Left colon (tissue), 2 donors: Measurements from ENCODE around the gene TPSAB1. TPM values are rescaled to one million over a fixed set of nuclear protein-coding genes. Genes with fewer than 3 reads are reported as not detected.

ENCODE experiments used
- ATAC-seq: fragments of 200-7000 bp; cut with Tn5 transposase; one replicate; pipeline ENCODE4 v1.9.1; 2020; ENCODE audit warnings: mild to moderate bottlenecking, moderate library complexity
- DNase-seq, 2 donors: peaks; one replicate each; pipeline ENCODE4 v3.0.0-alpha.2; 2020
- intact Hi-C, 2 donors: fragments of 100-400 bp; cut with DNase I in 1 of 2; cut with micrococcal nuclease in 1 of 2; formaldehyde crosslinking; loops; one replicate each; pipeline versions ENCODE4 v1.11.2 to v1.14.0; 2022; cut with DNase I, micrococcal nuclease
- total RNA-seq, 2 donors: library from RNA; stranded (reverse); fragmentation: NEBNext Ultra II Directional; extraction: Animal tissue kit (Norgen Biotek cat#: 25700); gene quantifications; one replicate each; pipeline ENCODE4 v1.2.1, GENCODE V29; 2021
- donor health status: DM: no; HTN: no; CAD: no.
- donor health status: DM: yes; HTN: yes; CAD: no.

The TPSAB1 gene
- total RNA-seq, 2 donors from 2014 or later = 5.7 to 49.9 TPM

GRCh38 chr16:1206326-1206725 lies 34.2 kb upstream of the TPSAB1 start:
- ATAC-seq (no peak), DNase-seq (no peak)
- intact Hi-C loops = no loop called here

GRCh38 chr16:1206786-1207185 lies 33.7 kb upstream of the TPSAB1 start:
- intact Hi-C loops = no loop called here
- DNase-seq (no peak), ATAC-seq (no peak)

GRCh38 chr16:1208239-1208830 lies 32.2 kb upstream of the TPSAB1 start:
- intact Hi-C loops = no loop called here
- no peak for ATAC-seq
- no peak for DNase-seq

- DNase-seq (no peak), ATAC-seq (no peak)
- intact Hi-C loops = no loop called here
Measured at GRCh38 chr16:1209081-1209480, 31.4 kb upstream of the TPSAB1 start.

- ATAC-seq (no peak), DNase-seq (no peak)
- intact Hi-C loops = no loop called here
Measured at GRCh38 chr16:1210461-1210860, 30.0 kb upstream of the TPSAB1 start.

- intact Hi-C loops = no loop called here
- DNase-seq (no peak), ATAC-seq (no peak)
Measured at GRCh38 chr16:1211451-1212268, 28.8 kb upstream of the TPSAB1 start.

GRCh38 chr16:1212616-1213194 lies 27.8 kb upstream of the TPSAB1 start:
- ATAC-seq (no peak), DNase-seq (no peak)
- intact Hi-C loops = no loop called here

- intact Hi-C loops = no loop called here
- ATAC-seq (no peak), DNase-seq (no peak)
Measured at GRCh38 chr16:1213231-1213630, 27.3 kb upstream of the TPSAB1 start.

GRCh38 chr16:1213796-1214372 lies 26.6 kb upstream of the TPSAB1 start:
- intact Hi-C loops = no loop called here
- ATAC-seq = no peak
- no peak for DNase-seq

- DNase-seq (no peak), ATAC-seq (no peak)
- intact Hi-C loops = no loop called here
Measured at GRCh38 chr16:1214719-1215118, 25.8 kb upstream of the TPSAB1 start.

GRCh38 chr16:1215574-1216295 lies 24.8 kb upstream of the TPSAB1 start:
- DNase-seq (no peak), ATAC-seq (no peak)
- intact Hi-C loops = no loop called here

- intact Hi-C loops = no loop called here
- peak; percentile 52 for ATAC-seq
- DNase-seq = peak in 1 of 2 donors; percentile 44
Measured at GRCh38 chr16:1216296-1216619, 24.2 kb upstream of the TPSAB1 start.

GRCh38 chr16:1216681-1217400 lies 23.7 kb upstream of the TPSAB1 start:
- intact Hi-C loops = no loop called here
- no peak for DNase-seq
- ATAC-seq = no peak

- ATAC-seq (no peak), DNase-seq (no peak)
- intact Hi-C loops = no loop called here
Measured at GRCh38 chr16:1217526-1217925, 23.0 kb upstream of the TPSAB1 start.

GRCh38 chr16:1218061-1218929 lies 22.2 kb upstream of the TPSAB1 start:
- DNase-seq (no peak), ATAC-seq (no peak)
- intact Hi-C loops = no loop called here

GRCh38 chr16:1218930-1219611 lies 21.4 kb upstream of the TPSAB1 start:
- intact Hi-C loops = no loop called here
- ATAC-seq = no peak
- DNase-seq = no peak

GRCh38 chr16:1220098-1220728 lies 20.3 kb upstream of the TPSAB1 start:
- no peak for DNase-seq
- intact Hi-C loops = no loop called here
- no peak for ATAC-seq
